ENCODE measurements around the gene LIME1. TPM values are rescaled to one million over a fixed set of nuclear protein-coding genes. Genes with fewer than 3 reads are reported as not detected.
A peak's percentile ranks its signal among the peaks of the same experiment; 100 is the strongest.

LIME1 gene
- total and polyA plus RNA-seq, 9 of the 15 experiments (the other 6 are each of a cell fraction or from before 2014, with no cell fraction given): 0.11 to 17.1 (median 2.8) TPM; not detected in 2

DNA sequence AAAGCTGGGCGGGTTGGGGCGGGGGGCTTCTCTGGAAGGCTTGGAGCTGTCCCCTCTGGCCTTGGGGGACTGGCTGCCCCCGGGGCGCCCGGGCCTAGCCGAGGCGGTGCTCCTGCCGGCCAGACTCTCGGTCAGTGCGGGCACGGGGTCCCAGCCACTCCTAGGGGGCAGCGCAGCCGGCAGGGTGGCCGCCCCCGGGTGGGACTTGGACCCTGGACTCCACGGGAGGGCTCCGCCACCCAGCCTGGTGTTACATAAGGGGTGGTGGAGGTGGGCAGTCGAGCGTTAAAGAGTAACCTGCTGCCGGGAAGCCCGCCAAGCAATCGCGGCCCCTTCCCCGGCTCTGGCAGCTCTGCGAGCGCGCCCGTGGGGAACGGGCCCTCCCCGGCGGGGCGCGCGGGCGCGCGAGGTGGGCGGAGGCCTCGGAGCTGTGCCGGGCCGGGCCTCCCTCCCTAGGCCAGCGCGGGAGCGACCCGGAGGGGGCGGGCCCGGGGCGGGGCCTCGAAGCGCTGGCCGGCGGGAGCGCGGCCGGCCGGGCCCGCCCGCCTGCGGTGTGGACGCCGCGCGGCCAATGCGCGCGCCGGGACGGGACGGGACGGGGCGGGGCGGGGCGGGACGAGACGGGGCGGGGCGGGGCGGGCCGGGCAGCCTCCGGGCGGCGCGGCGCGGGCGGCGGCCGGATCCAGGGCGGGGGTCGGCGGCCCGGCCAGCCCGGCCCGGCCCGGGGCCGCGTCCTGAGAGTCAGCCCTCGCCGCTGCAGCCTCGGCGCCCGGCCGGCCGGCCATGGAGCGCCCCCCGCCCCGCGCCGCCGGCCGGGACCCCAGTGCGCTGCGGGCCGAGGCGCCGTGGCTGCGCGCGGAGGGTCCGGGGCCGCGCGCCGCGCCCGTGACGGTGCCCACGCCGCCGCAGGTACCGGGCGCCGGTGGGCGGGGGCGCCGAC, 2.9 kb downstream of the LIME1 start, which contains the start of gene SLC2A4RG (continued):
- TF ChIP-seq, protein P1, sequence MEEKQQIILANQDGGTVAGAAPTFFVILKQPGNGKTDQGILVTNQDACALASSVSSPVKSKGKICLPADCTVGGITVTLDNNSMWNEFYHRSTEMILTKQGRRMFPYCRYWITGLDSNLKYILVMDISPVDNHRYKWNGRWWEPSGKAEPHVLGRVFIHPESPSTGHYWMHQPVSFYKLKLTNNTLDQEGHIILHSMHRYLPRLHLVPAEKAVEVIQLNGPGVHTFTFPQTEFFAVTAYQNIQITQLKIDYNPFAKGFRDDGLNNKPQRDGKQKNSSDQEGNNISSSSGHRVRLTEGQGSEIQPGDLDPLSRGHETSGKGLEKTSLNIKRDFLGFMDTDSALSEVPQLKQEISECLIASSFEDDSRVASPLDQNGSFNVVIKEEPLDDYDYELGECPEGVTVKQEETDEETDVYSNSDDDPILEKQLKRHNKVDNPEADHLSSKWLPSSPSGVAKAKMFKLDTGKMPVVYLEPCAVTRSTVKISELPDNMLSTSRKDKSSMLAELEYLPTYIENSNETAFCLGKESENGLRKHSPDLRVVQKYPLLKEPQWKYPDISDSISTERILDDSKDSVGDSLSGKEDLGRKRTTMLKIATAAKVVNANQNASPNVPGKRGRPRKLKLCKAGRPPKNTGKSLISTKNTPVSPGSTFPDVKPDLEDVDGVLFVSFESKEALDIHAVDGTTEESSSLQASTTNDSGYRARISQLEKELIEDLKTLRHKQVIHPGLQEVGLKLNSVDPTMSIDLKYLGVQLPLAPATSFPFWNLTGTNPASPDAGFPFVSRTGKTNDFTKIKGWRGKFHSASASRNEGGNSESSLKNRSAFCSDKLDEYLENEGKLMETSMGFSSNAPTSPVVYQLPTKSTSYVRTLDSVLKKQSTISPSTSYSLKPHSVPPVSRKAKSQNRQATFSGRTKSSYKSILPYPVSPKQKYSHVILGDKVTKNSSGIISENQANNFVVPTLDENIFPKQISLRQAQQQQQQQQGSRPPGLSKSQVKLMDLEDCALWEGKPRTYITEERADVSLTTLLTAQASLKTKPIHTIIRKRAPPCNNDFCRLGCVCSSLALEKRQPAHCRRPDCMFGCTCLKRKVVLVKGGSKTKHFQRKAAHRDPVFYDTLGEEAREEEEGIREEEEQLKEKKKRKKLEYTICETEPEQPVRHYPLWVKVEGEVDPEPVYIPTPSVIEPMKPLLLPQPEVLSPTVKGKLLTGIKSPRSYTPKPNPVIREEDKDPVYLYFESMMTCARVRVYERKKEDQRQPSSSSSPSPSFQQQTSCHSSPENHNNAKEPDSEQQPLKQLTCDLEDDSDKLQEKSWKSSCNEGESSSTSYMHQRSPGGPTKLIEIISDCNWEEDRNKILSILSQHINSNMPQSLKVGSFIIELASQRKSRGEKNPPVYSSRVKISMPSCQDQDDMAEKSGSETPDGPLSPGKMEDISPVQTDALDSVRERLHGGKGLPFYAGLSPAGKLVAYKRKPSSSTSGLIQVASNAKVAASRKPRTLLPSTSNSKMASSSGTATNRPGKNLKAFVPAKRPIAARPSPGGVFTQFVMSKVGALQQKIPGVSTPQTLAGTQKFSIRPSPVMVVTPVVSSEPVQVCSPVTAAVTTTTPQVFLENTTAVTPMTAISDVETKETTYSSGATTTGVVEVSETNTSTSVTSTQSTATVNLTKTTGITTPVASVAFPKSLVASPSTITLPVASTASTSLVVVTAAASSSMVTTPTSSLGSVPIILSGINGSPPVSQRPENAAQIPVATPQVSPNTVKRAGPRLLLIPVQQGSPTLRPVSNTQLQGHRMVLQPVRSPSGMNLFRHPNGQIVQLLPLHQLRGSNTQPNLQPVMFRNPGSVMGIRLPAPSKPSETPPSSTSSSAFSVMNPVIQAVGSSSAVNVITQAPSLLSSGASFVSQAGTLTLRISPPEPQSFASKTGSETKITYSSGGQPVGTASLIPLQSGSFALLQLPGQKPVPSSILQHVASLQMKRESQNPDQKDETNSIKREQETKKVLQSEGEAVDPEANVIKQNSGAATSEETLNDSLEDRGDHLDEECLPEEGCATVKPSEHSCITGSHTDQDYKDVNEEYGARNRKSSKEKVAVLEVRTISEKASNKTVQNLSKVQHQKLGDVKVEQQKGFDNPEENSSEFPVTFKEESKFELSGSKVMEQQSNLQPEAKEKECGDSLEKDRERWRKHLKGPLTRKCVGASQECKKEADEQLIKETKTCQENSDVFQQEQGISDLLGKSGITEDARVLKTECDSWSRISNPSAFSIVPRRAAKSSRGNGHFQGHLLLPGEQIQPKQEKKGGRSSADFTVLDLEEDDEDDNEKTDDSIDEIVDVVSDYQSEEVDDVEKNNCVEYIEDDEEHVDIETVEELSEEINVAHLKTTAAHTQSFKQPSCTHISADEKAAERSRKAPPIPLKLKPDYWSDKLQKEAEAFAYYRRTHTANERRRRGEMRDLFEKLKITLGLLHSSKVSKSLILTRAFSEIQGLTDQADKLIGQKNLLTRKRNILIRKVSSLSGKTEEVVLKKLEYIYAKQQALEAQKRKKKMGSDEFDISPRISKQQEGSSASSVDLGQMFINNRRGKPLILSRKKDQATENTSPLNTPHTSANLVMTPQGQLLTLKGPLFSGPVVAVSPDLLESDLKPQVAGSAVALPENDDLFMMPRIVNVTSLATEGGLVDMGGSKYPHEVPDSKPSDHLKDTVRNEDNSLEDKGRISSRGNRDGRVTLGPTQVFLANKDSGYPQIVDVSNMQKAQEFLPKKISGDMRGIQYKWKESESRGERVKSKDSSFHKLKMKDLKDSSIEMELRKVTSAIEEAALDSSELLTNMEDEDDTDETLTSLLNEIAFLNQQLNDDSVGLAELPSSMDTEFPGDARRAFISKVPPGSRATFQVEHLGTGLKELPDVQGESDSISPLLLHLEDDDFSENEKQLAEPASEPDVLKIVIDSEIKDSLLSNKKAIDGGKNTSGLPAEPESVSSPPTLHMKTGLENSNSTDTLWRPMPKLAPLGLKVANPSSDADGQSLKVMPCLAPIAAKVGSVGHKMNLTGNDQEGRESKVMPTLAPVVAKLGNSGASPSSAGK (IDR thresholded peaks at IDR 0.05): no peak
- TF ChIP-seq E2F3 (CRISPR knock-in tag; IDR thresholded peaks at IDR 0.05): 0 out of 2 replicates have a peak, but pooled peaks have one; percentile 47
- no peak for TF ChIP-seq SP2 (IDR thresholded peaks at IDR 0.05; ENCODE audit: extremely low read depth, low read depth, low read length, poor library complexity, severe bottlenecking)
- no peak for TF ChIP-seq ZNF121 (CRISPR knock-in tag; conservative IDR thresholded peaks at IDR 0.05)
- TF ChIP-seq DIDO1 (tag; IDR thresholded peaks at IDR 0.05; ENCODE audit: low read depth): no peak
- TF ChIP-seq KDM2B (CRISPR knock-in tag; IDR thresholded peaks at IDR 0.05): 0 out of 2 replicates have a peak, but pooled peaks have one; percentile 58
- TF ChIP-seq, protein P2, sequence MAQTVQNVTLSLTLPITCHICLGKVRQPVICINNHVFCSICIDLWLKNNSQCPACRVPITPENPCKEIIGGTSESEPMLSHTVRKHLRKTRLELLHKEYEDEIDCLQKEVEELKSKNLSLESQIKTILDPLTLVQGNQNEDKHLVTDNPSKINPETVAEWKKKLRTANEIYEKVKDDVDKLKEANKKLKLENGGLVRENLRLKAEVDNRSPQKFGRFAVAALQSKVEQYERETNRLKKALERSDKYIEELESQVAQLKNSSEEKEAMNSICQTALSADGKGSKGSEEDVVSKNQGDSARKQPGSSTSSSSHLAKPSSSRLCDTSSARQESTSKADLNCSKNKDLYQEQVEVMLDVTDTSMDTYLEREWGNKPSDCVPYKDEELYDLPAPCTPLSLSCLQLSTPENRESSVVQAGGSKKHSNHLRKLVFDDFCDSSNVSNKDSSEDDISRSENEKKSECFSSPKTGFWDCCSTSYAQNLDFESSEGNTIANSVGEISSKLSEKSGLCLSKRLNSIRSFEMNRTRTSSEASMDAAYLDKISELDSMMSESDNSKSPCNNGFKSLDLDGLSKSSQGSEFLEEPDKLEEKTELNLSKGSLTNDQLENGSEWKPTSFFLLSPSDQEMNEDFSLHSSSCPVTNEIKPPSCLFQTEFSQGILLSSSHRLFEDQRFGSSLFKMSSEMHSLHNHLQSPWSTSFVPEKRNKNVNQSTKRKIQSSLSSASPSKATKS (CRISPR knock-in tag; IDR thresholded peaks at IDR 0.05): no peak
- no peak for TF ChIP-seq ZFPM2 (CRISPR knock-in tag; IDR thresholded peaks at IDR 0.05)
- TF ChIP-seq ILF3 (IDR thresholded peaks at IDR 0.05; ENCODE audit: borderline replicate concordance): no peak
- TF ChIP-seq PTRF (tag; IDR thresholded peaks at IDR 0.05): no peak
- no peak for TF ChIP-seq SMARCA4 (IDR thresholded peaks at IDR 0.05)
- no peak for TF ChIP-seq NCOA1 (IDR thresholded peaks at IDR 0.05; ENCODE audit: low read depth)
- TF ChIP-seq CTBP1 (IDR thresholded peaks at IDR 0.05; ENCODE audit: borderline replicate concordance): no peak
